Measurements from ENCODE around the gene DSCAML1. TPM values are rescaled to one million over a fixed set of nuclear protein-coding genes. Genes with fewer than 3 reads are reported as not detected.

The DSCAML1 gene
- total and polyA plus RNA-seq, 10 of the 15 experiments (the other 5 are each of a cell fraction or from before 2014, with no cell fraction given), result 0.03 to 0.18 (median 0.06) TPM; not detected in 1

- TF ChIP-seq IKZF1 (conservative IDR thresholded peaks at IDR 0.05) (peak; percentile 66), TCF12 (IDR thresholded peaks at IDR 0.05; ENCODE audit: low read depth, low read length) (peak; percentile 57; the same call in 1 of the 2 replicates), E2F4 (IDR thresholded peaks at IDR 0.05; ENCODE audit: low read depth, low read length) (no peak), MEF2B (IDR thresholded peaks at IDR 0.05; ENCODE audit: partially characterized antibody, poor library complexity, severe bottlenecking) (peak; percentile 94), PKNOX1 (IDR thresholded peaks at IDR 0.05) (no peak), GATAD2B (conservative IDR thresholded peaks at IDR 0.05; ENCODE audit: low read depth) (peak; percentile 88; the same call in 1 of the 2 replicates), ATF7 (IDR thresholded peaks at IDR 0.05; ENCODE audit: low read depth) (peak; percentile 30; the same call in 1 of the 2 replicates), ZNF622 (IDR thresholded peaks at IDR 0.05) (no peak), SMAD1 (IDR thresholded peaks at IDR 0.05; ENCODE audit: low read depth, partially characterized antibody) (peak; percentile 55), NR2F1 (conservative IDR thresholded peaks at IDR 0.05) (0 out of 2 replicates have a peak, but pooled peaks have one; percentile 35), ZBTB11 (CRISPR knock-in tag; IDR thresholded peaks at IDR 0.05) (no peak), RUNX3 (IDR thresholded peaks at IDR 0.05; ENCODE audit: low read length) (no peak), IRF5 (IDR thresholded peaks at IDR 0.05; ENCODE audit: borderline replicate concordance) (no peak; the same call in 1 of the 2 replicates), SUZ12 (IDR thresholded peaks at IDR 0.05; ENCODE audit: unreplicated experiment) (no peak), SMARCA5 (IDR thresholded peaks at IDR 0.05) (0 out of 2 replicates have a peak, but pooled peaks have one; percentile 38), NRF1 (conservative IDR thresholded peaks at IDR 0.05; ENCODE audit: low read depth, low read length) (no peak), BCL11A (IDR thresholded peaks at IDR 0.05; ENCODE audit: low read depth, low read length) (no peak)
These were observed 106.4 kb downstream of the DSCAML1 start (continued) for GRCh38 chr11:117690484-117691217.

All from GM12878 (cell line).